K562 (cell line): ENCODE data around the gene PEX6. TPM values are rescaled to one million over a fixed set of nuclear protein-coding genes. Genes with fewer than 3 reads are reported as not detected.
"Not testable (repeated sequence)": the region's sequence is repeated elsewhere in the genome, so short reads cannot be mapped to it uniquely, and the experiment has no call there.

Source experiments
- ATAC-seq: fragments of 200-7000 bp; cut with Tn5 transposase; 3 replicates; pipeline ENCODE4 v1.9.1; 2020; ENCODE audit warnings: moderate library complexity
- BruUV-seq: library from RNA; stranded (reverse); fragments of 400-500 nt; replicated peaks from 2 replicates; lab custom pipeline; 2021; lab: Mats Ljungman, UMichigan
- CTCF ChIA-PET: fragments of 300-600 bp; formaldehyde crosslinking; extraction: SDS; loops from one replicate; lab custom pipeline; 2021; ENCODE audit warnings: low intra/inter-chr PET ratio; lab: Yijun Ruan, JAX
- POLR2A ChIA-PET: fragments of 300-600, 350-650 bp; sonication (Branson Sonifier 250); formaldehyde crosslinking; extraction: SDS; loops from one replicate; lab custom pipeline; 2021; ENCODE audit warnings: antibody characterized with exemption, inconsistent platforms; lab: Yijun Ruan, JAX
- DNase-seq, 4 experiments: peaks; one replicate each; pipeline versions ENCODE4 v3.0.0 to v3.0.0-alpha.2; 2011 to 2018; ENCODE audit warnings: low spot score in 3 of 4, mixed read lengths in 3 of 4; ENCODE audit errors: extremely low read depth in 1 of 4
- FAIRE-seq: peaks from 2 replicates; lab custom pipeline; 2011; peaks lifted over from hg19 to GRCh38; lab: Jason Lieb, UNC
- H2AFZ ChIP-seq: 2 replicates; pipeline ENCODE4 v1.6.0; 2011; ENCODE audit warnings: low read depth, low read length, control low read depth, inconsistent platforms
- H3K27ac ChIP-seq: fragments of 200-600 bp; 3 replicates; pipeline ENCODE4 v1.8.0; 2011; ENCODE audit warnings: low read depth, mild to moderate bottlenecking, control low read depth, inconsistent platforms, low read length, moderate library complexity, mixed read lengths; ENCODE audit errors: extremely low read depth
- H3K27me3 ChIP-seq, 2 experiments: fragments of 300-600 bp in 1 of 2; 2 replicates in 1 of 2; 3 replicates in 1 of 2; pipeline versions ENCODE4 v1.6.0 to v1.8.0; 2011; ENCODE audit warnings: inconsistent platforms in 2 of 2, low read length in 2 of 2, mild to moderate bottlenecking in 1 of 2, mixed read lengths in 1 of 2, moderate library complexity in 1 of 2; ENCODE audit not compliant: control insufficient read depth in 2 of 2, insufficient read depth in 2 of 2
- H3K36me3 ChIP-seq: fragments of 300-600 bp; 3 replicates; pipeline ENCODE4 v1.8.0; 2011; ENCODE audit warnings: mild to moderate bottlenecking, low read length, inconsistent platforms; ENCODE audit not compliant: control insufficient read depth, insufficient read depth
- H3K4me1 ChIP-seq, 2 experiments: fragments of 200-600 bp in 1 of 2; replicated peaks in 1 of 2; 2 replicates in 1 of 2; 3 replicates in 1 of 2; pipeline versions ENCODE4 v1.5.1 to v1.8.0; 2011; ENCODE audit warnings: inconsistent platforms in 2 of 2, low read length in 2 of 2, mild to moderate bottlenecking in 1 of 2, mixed read lengths in 1 of 2, moderate library complexity in 1 of 2; ENCODE audit not compliant: control insufficient read depth in 2 of 2, insufficient read depth in 2 of 2
- H3K4me2 ChIP-seq: 2 replicates; pipeline ENCODE4 v1.6.1; 2011; ENCODE audit warnings: low read length, control low read depth, inconsistent platforms, mixed read lengths; ENCODE audit not compliant: insufficient read depth
- H3K4me3 ChIP-seq: fragments of 200-600 bp; sonication (generic), shearing (Covaris generic); 2 replicates; pipeline ENCODE4 v1.5.1; 2016; ENCODE audit warnings: control low read depth, inconsistent platforms
- H3K79me2 ChIP-seq: fragments of 200-600 bp; 3 replicates; pipeline ENCODE4 v1.8.0; 2011; ENCODE audit warnings: low read length, inconsistent platforms; ENCODE audit not compliant: control insufficient read depth, insufficient read depth
- H3K9ac ChIP-seq, 2 experiments: 2 replicates each; pipeline versions ENCODE4 v1.6.0 to v1.6.1; 2011; ENCODE audit warnings: low read depth in 2 of 2, low read length in 2 of 2, control low read depth in 1 of 2, inconsistent platforms in 1 of 2, mild to moderate bottlenecking in 1 of 2, mixed read lengths in 1 of 2; ENCODE audit not compliant: insufficient read depth in 1 of 2
- H3K9me1 ChIP-seq: one replicate; pipeline ENCODE4 v1.6.0; 2011; ENCODE audit warnings: inconsistent platforms, mild to moderate bottlenecking, low read length, moderate library complexity; ENCODE audit not compliant: control insufficient read depth, insufficient read depth
- H3K9me3 ChIP-seq: replicated peaks from 2 replicates; pipeline ENCODE4 v1.5.1; 2011; ENCODE audit warnings: low read depth, low read length, inconsistent platforms; ENCODE audit not compliant: control insufficient read depth, insufficient read depth
- H4K20me1 ChIP-seq: replicated peaks from 2 replicates; pipeline ENCODE4 v1.6.1; 2011; ENCODE audit warnings: low read length, inconsistent platforms, mixed read lengths; ENCODE audit not compliant: control insufficient read depth, insufficient read depth
- ADNP ChIP-seq: fragments of 200-800 bp; sonication (Bioruptor generic); IDR thresholded peaks from 2 replicates; pipeline ENCODE4 v1.6.1; 2016; ENCODE audit warnings: missing genetic modification characterization, missing compliant biosample characterization
- BCOR ChIP-seq: fragments of 450-650 bp; IDR thresholded peaks from 2 replicates; pipeline ENCODE4 v1.6.1; 2016
- KDM1A ChIP-seq, 2 experiments: fragments of 450-650 bp; IDR thresholded peaks; 2 replicates each; pipeline ENCODE4 v1.6.1; 2016; ENCODE audit warnings: mild to moderate bottlenecking in 2 of 2
- PRMT5 ChIP-seq: sonication (generic); formaldehyde crosslinking; IDR thresholded peaks from 2 replicates; pipeline ENCODE4 v1.5.0; 2020; ENCODE audit warnings: missing genetic modification reagents
- RBM25 ChIP-seq: fragments of 200-400 bp; formaldehyde crosslinking; IDR thresholded peaks from 2 replicates; pipeline ENCODE4 v1.6.1; 2018; ENCODE audit warnings: low read length, low read depth, moderate library complexity; ENCODE audit not compliant: severe bottlenecking
- RCOR1 ChIP-seq, 2 experiments: IDR thresholded peaks; 2 replicates each; pipeline ENCODE4 v1.6.1; 2012; ENCODE audit warnings: low read depth in 2 of 2, low read length in 2 of 2, borderline replicate concordance in 1 of 2, improper control_type of control experiment in 1 of 2
- WGBS: fragments of 100-300 bp; shearing (Covaris generic); methylation state at CpG from one replicate; pipeline ENCODE4 v1.1.6; 2016; ENCODE audit warnings: low coverage, mixed read lengths; ENCODE audit not compliant: insufficient coverage; ENCODE audit errors: missing lambda C conversion rate; 5-methylcytosine and 5-hydroxymethylcytosine counted together
- in situ Hi-C: fragments of 300-500 bp; cut with MboI; formaldehyde crosslinking; loops from 4 replicates; pipeline ENCODE4 v1.15.0; 2018; ENCODE audit warnings: inconsistent platforms, mixed read lengths
- intact Hi-C: fragments of 100-400 bp; cut with micrococcal nuclease; formaldehyde crosslinking; loops from 2 replicates; pipeline ENCODE4 v1.14.2; 2022
- polyA plus RNA-seq, 8 experiments: library from polyadenylated mRNA; depleted of rRNA in 4 of 8; stranded (reverse) in 5 of 8; unstranded in 3 of 8; fragments of >200 nt; fragmentation: Nextera tagmentation in 2 of 8; fragmentation: Illumina TruSeq in 1 of 8; extraction: Ambion mirVana in 2 of 8; extraction: Trizol in 1 of 8; gene quantifications; 2 replicates each; pipeline versions ENCODE4 v1.2.1 to v1.2.3, GENCODE V29; 2011 to 2014; ENCODE audit warnings: inconsistent platforms in 1 of 8, missing spikeins in 1 of 8
- total RNA-seq, 7 experiments: library from RNA; depleted of rRNA in 6 of 7; stranded (reverse); fragments of >200 nt in 6 of 7; fragmentation: Illumina TruSeq in 2 of 7; extraction: Trizol in 2 of 7; gene quantifications; 2 replicates each; pipeline versions ENCODE4 v1.2.1 to v1.2.3, GENCODE V29; 2011 to 2021; ENCODE audit warnings: low replicate concordance in 1 of 7
- TF ChIP-seq, protein P1 (sequence below): fragments of 450-650 bp; IDR thresholded peaks from one replicate; pipeline ENCODE4 v1.6.1; 2018; ENCODE audit warnings: mild to moderate bottlenecking, moderate library complexity; ENCODE audit not compliant: partially characterized antibody

The PEX6 gene
- total and polyA plus RNA-seq, 9 of the 15 experiments (the other 6 are each of a cell fraction or from before 2014, with no cell fraction given) = 0.17 to 20.8 (median 6.9) TPM

DNA sequence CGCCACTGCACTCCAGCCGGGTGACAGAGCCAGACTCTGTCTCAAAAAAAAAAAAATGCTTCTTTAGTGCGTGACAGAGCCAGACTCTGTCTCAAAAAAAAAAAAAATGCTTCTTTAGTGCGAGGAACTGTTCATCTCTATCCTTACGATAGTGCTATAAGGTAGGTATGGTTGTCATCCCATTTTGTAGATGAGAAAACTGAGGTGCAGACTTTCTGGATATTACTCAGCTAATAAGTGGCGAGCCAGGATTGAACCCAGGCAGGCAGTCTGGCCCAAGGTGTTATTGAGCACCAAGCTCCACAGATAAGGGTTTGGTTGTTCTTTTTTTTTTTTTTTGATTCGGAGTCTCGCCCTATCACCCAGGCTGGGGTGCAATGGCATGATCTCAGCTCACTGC, 22.9 kb upstream of the PEX6 start:
- ChIA-PET POLR2A (interaction anchor here (0.7 kb wide), 1 partner anchor 642 kb away, joined by 4 read pairs; no protein-coding TSS in a partner anchor), CTCF (no interaction called here)
- Histone ChIP-seq H3K4me3 (no peak overlapping the region), H4K20me1 (no peaks in the 10 kb centered on the region), H3K36me3 (peaks cover 10% of the 10 kb centered on the region; the same call in 2 of the 3 replicates), H3K27ac (no peak overlapping the region), H3K79me2 (no peaks in the 10 kb centered on the region), H3K9me3 (no peaks in the 10 kb centered on the region), H2AFZ (no peak overlapping the region), H3K9me1 (no peaks in the 10 kb centered on the region), H3K4me1 (no peaks in the 10 kb centered on the region)
- DNase-seq (no peak), ATAC-seq (no peak), FAIRE-seq (no peak)
- in situ Hi-C loops = no loop called here
- BruUV-seq = no TSS peak
- intact Hi-C loops = no loop called here
- TF ChIP-seq BCOR (peak; percentile 87), RBM25 (peak; percentile 58), RCOR1 (IDR thresholded peaks at IDR 0.05; ENCODE audit: borderline replicate concordance in 1 of 2, low read depth in 2 of 2, low read length in 2 of 2) (0 out of 4 replicates have a peak, but pooled peaks of 1 of the 2 experiments have one; percentile 40), KDM1A (IDR thresholded peaks at IDR 0.05) (peak; percentile 37 to 42; a peak in 2 of 4 replicates), PRMT5 (CRISPR knock-in tag) (no peak), ADNP (tag) (peak; percentile 61; the same call in 1 of the 2 replicates)
- TF ChIP-seq, protein P1, sequence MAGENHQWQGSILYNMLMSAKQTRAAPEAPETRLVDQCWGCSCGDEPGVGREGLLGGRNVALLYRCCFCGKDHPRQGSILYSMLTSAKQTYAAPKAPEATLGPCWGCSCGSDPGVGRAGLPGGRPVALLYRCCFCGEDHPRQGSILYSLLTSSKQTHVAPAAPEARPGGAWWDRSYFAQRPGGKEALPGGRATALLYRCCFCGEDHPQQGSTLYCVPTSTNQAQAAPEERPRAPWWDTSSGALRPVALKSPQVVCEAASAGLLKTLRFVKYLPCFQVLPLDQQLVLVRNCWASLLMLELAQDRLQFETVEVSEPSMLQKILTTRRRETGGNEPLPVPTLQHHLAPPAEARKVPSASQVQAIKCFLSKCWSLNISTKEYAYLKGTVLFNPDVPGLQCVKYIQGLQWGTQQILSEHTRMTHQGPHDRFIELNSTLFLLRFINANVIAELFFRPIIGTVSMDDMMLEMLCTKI = no peak
- TF ChIP-seq, all 486 proteins: peak for 5
- Histone ChIP-seq H3K9ac (no peak overlapping the region), H3K4me2 (no peak overlapping the region), H3K27me3 (no peaks in the 10 kb centered on the region)
- WGBS = 84% methylated on average over 6 of the region's 8 CpGs

DNA sequence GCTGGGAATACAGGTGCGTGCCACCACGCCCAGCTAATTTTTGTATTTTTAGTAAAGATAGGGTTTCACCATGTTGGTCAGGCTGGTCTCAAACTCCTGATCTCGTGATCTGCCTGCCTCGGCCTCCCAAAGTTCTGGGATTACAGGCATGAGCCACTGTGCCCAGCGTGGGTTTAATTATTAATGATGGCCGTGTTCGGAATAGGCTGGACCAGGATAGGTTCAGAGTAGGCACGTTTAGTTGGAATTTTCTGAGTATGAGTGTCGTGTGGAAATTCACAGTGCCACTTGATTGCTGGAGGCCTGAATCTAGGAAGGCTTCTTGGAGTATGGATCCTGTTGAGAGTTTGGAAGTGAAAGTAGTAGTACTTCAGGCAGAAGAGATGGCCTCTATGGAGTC, 19.2 kb upstream of the PEX6 start:
- H2AFZ ChIP-seq, DNase-seq, intact Hi-C loops, H3K36me3 ChIP-seq, BruUV-seq, in situ Hi-C loops, H3K79me2 ChIP-seq, H3K9me1 ChIP-seq, ATAC-seq, H3K27me3 ChIP-seq, H4K20me1 ChIP-seq, H3K9ac ChIP-seq, H3K27ac ChIP-seq, FAIRE-seq, H3K9me3 ChIP-seq, H3K4me2 ChIP-seq, H3K4me3 ChIP-seq, H3K4me1 ChIP-seq, CTCF ChIA-PET: not testable (repeated sequence)
- POLR2A ChIA-PET = interaction anchor here (0.8 to 2.4 kb wide), 2 partner anchors 10 to 15 kb away, joined by 3 to 12 read pairs; partner anchors contain the start of gene MEA1
- 91% methylated on average over 9 of the region's 9 CpGs for WGBS
